Neural cell (in vitro differentiated cells): Measurements from ENCODE around the gene SEPTIN2.

Source experiments
- CTCF ChIP-seq: fragments of 450-650 bp; IDR thresholded peaks from 2 replicates; pipeline ENCODE4 v1.5.1; 2014; ENCODE audit warnings: antibody characterized with exemption, mild to moderate bottlenecking, moderate library complexity; ENCODE audit not compliant: poor library complexity, severe bottlenecking
- EP300 ChIP-seq: fragments of 450-650 bp; conservative IDR thresholded peaks from 2 replicates; pipeline ENCODE4 v1.6.1; 2014; ENCODE audit warnings: antibody characterized with exemption, mild to moderate bottlenecking, moderate library complexity; ENCODE audit not compliant: poor library complexity, severe bottlenecking
- EZH2 ChIP-seq: fragments of 200-600, 300-800 bp; shearing (Covaris generic), sonication (generic); IDR thresholded peaks from 2 replicates; pipeline ENCODE4 v1.6.1; 2014; ENCODE audit warnings: antibody characterized with exemption, low read length, borderline replicate concordance, mild to moderate bottlenecking; ENCODE audit not compliant: insufficient read depth, poor library complexity, severe bottlenecking
- POLR2AphosphoS5 ChIP-seq: IDR thresholded peaks from 2 replicates; pipeline ENCODE4 v1.6.1; 2012
- RAD21 ChIP-seq: fragments of 450-650 bp; conservative IDR thresholded peaks from 2 replicates; pipeline ENCODE4 v1.6.1; 2014; ENCODE audit warnings: antibody characterized with exemption, mild to moderate bottlenecking, moderate library complexity
- REST ChIP-seq: IDR thresholded peaks from 2 replicates; pipeline ENCODE4 v1.6.1; 2012; ENCODE audit warnings: borderline replicate concordance
- SMC3 ChIP-seq: fragments of 450-650 bp; conservative IDR thresholded peaks from 2 replicates; pipeline ENCODE4 v1.6.1; 2014; ENCODE audit warnings: antibody characterized with exemption, mild to moderate bottlenecking, moderate library complexity; ENCODE audit not compliant: poor library complexity
- TAF1 ChIP-seq: IDR thresholded peaks from 2 replicates; pipeline ENCODE4 v1.6.1; 2012; ENCODE audit warnings: low read depth

- TF ChIP-seq CTCF (no peak), REST (no peak), EP300 (no peak), POLR2AphosphoS5 (no peak), EZH2 (no peak), RAD21 (no peak), TAF1 (no peak), SMC3 (no peak)
These were observed 24.6 kb upstream of the SEPTIN2 start for GRCh38 chr2:241291153-241291552.
